ENCODE results near the gene RXFP2.

RXFP2 gene

GRCh38 chr13:31767175-31767900 is 28.0 kb downstream of the RXFP2 start:
- no peak overlapping the region for H3K27ac ChIP-seq (ENCODE audit: low read depth, low read length)

GRCh38 chr13:31768351-31768750 is 29.0 kb downstream of the RXFP2 start:
- Histone ChIP-seq H3K9ac (ENCODE audit: low read length) (no peak overlapping the region), H3K27ac (ENCODE audit: low read depth, low read length) (no peak overlapping the region)

More at GRCh38 chr13:31767175-31767900, 28.0 kb downstream of the RXFP2 start:
- Histone ChIP-seq H3K4me1 (ENCODE audit: control insufficient read depth, insufficient read depth, low read length) (peaks cover 8% of the 10 kb centered on the region; the same call in 1 of the 2 replicates), H3K9ac (ENCODE audit: low read length) (no peak overlapping the region), H3K9me3 (ENCODE audit: control insufficient read depth, insufficient read depth, low read depth, low read length) (no peaks in the 10 kb centered on the region), H3K4me3 (ENCODE audit: low read depth, low read length) (no peak overlapping the region), H3K36me3 (ENCODE audit: control insufficient read depth, insufficient read depth, low read length) (no peaks in the 10 kb centered on the region), H3K27me3 (ENCODE audit: control insufficient read depth, insufficient read depth, low read length) (no peaks in the 10 kb centered on the region)

GRCh38 chr13:31769575-31769974 is 30.2 kb downstream of the RXFP2 start:
- no peaks in the 10 kb centered on the region for H3K27me3 ChIP-seq (ENCODE audit: control insufficient read depth, insufficient read depth, low read length)
- H3K4me1 ChIP-seq (ENCODE audit: control insufficient read depth, insufficient read depth, low read length): peaks cover 8% of the 10 kb centered on the region; the same call in 1 of the 2 replicates
- no peak overlapping the region for H3K27ac ChIP-seq (ENCODE audit: low read depth, low read length)
- no peaks in the 10 kb centered on the region for H3K9me3 ChIP-seq (ENCODE audit: control insufficient read depth, insufficient read depth, low read depth, low read length)
- H3K36me3 ChIP-seq (ENCODE audit: control insufficient read depth, insufficient read depth, low read length): no peaks in the 10 kb centered on the region
- no peak overlapping the region for H3K4me3 ChIP-seq (ENCODE audit: low read depth, low read length)
- no peak overlapping the region for H3K9ac ChIP-seq (ENCODE audit: low read length)

More at GRCh38 chr13:31768351-31768750, 29.0 kb downstream of the RXFP2 start:
- Histone ChIP-seq H3K36me3 (ENCODE audit: control insufficient read depth, insufficient read depth, low read length) (no peaks in the 10 kb centered on the region), H3K9me3 (ENCODE audit: control insufficient read depth, insufficient read depth, low read depth, low read length) (no peaks in the 10 kb centered on the region), H3K4me3 (ENCODE audit: low read depth, low read length) (no peak overlapping the region), H3K4me1 (ENCODE audit: control insufficient read depth, insufficient read depth, low read length) (peaks cover 8% of the 10 kb centered on the region; the same call in 1 of the 2 replicates), H3K27me3 (ENCODE audit: control insufficient read depth, insufficient read depth, low read length) (no peaks in the 10 kb centered on the region)

GRCh38 chr13:31772231-31772630 is 32.9 kb downstream of the RXFP2 start:
- no peaks in the 10 kb centered on the region for H3K9me3 ChIP-seq (ENCODE audit: control insufficient read depth, insufficient read depth, low read depth, low read length)
- H3K36me3 ChIP-seq (ENCODE audit: control insufficient read depth, insufficient read depth, low read length): no peaks in the 10 kb centered on the region
- no peak overlapping the region for H3K9ac ChIP-seq (ENCODE audit: low read length)
- H3K4me3 ChIP-seq (ENCODE audit: low read depth, low read length): no peak overlapping the region
- H3K27me3 ChIP-seq (ENCODE audit: control insufficient read depth, insufficient read depth, low read length): no peaks in the 10 kb centered on the region
- H3K27ac ChIP-seq (ENCODE audit: low read depth, low read length): no peak overlapping the region
- no peaks in the 10 kb centered on the region for H3K4me1 ChIP-seq (ENCODE audit: control insufficient read depth, insufficient read depth, low read length)

- no peak overlapping the region for H3K27ac ChIP-seq (ENCODE audit: low read depth, low read length)
- H3K4me1 ChIP-seq (ENCODE audit: control insufficient read depth, insufficient read depth, low read length): no peaks in the 10 kb centered on the region
- H3K9me3 ChIP-seq (ENCODE audit: control insufficient read depth, insufficient read depth, low read depth, low read length): no peaks in the 10 kb centered on the region
- no peaks in the 10 kb centered on the region for H3K27me3 ChIP-seq (ENCODE audit: control insufficient read depth, insufficient read depth, low read length)
- H3K36me3 ChIP-seq (ENCODE audit: control insufficient read depth, insufficient read depth, low read length): no peaks in the 10 kb centered on the region
- H3K4me3 ChIP-seq (ENCODE audit: low read depth, low read length): no peak overlapping the region
- H3K9ac ChIP-seq (ENCODE audit: low read length): no peak overlapping the region
Observed at GRCh38 chr13:31773538-31773937, 34.2 kb downstream of the RXFP2 start.

GRCh38 chr13:31774186-31774750 is 34.9 kb downstream of the RXFP2 start:
- Histone ChIP-seq H3K4me3 (ENCODE audit: low read depth, low read length) (no peak overlapping the region), H3K27me3 (ENCODE audit: control insufficient read depth, insufficient read depth, low read length) (no peaks in the 10 kb centered on the region), H3K27ac (ENCODE audit: low read depth, low read length) (no peak overlapping the region), H3K4me1 (ENCODE audit: control insufficient read depth, insufficient read depth, low read length) (no peaks in the 10 kb centered on the region), H3K9me3 (ENCODE audit: control insufficient read depth, insufficient read depth, low read depth, low read length) (no peaks in the 10 kb centered on the region), H3K36me3 (ENCODE audit: control insufficient read depth, insufficient read depth, low read length) (no peaks in the 10 kb centered on the region), H3K9ac (ENCODE audit: low read length) (no peak overlapping the region)

- H3K36me3 ChIP-seq (ENCODE audit: control insufficient read depth, insufficient read depth, low read length): no peaks in the 10 kb centered on the region
- H3K9ac ChIP-seq (ENCODE audit: low read length): no peak overlapping the region
- no peaks in the 10 kb centered on the region for H3K27me3 ChIP-seq (ENCODE audit: control insufficient read depth, insufficient read depth, low read length)
- no peak overlapping the region for H3K27ac ChIP-seq (ENCODE audit: low read depth, low read length)
- no peaks in the 10 kb centered on the region for H3K9me3 ChIP-seq (ENCODE audit: control insufficient read depth, insufficient read depth, low read depth, low read length)
- no peak overlapping the region for H3K4me3 ChIP-seq (ENCODE audit: low read depth, low read length)
- H3K4me1 ChIP-seq (ENCODE audit: control insufficient read depth, insufficient read depth, low read length): no peaks in the 10 kb centered on the region
Observed at GRCh38 chr13:31775148-31775547, 35.8 kb downstream of the RXFP2 start.

GRCh38 chr13:31775686-31776085 is 36.4 kb downstream of the RXFP2 start:
- Histone ChIP-seq H3K9me3 (ENCODE audit: control insufficient read depth, insufficient read depth, low read depth, low read length) (no peaks in the 10 kb centered on the region), H3K4me1 (ENCODE audit: control insufficient read depth, insufficient read depth, low read length) (no peaks in the 10 kb centered on the region), H3K27me3 (ENCODE audit: control insufficient read depth, insufficient read depth, low read length) (no peaks in the 10 kb centered on the region), H3K9ac (ENCODE audit: low read length) (no peak overlapping the region), H3K4me3 (ENCODE audit: low read depth, low read length) (no peak overlapping the region), H3K27ac (ENCODE audit: low read depth, low read length) (no peak overlapping the region), H3K36me3 (ENCODE audit: control insufficient read depth, insufficient read depth, low read length) (no peaks in the 10 kb centered on the region)

- Histone ChIP-seq H3K4me1 (ENCODE audit: control insufficient read depth, insufficient read depth, low read length) (no peaks in the 10 kb centered on the region), H3K9ac (ENCODE audit: low read length) (no peak overlapping the region), H3K4me3 (ENCODE audit: low read depth, low read length) (no peak overlapping the region), H3K27ac (ENCODE audit: low read depth, low read length) (no peak overlapping the region), H3K36me3 (ENCODE audit: control insufficient read depth, insufficient read depth, low read length) (no peaks in the 10 kb centered on the region), H3K27me3 (ENCODE audit: control insufficient read depth, insufficient read depth, low read length) (no peaks in the 10 kb centered on the region), H3K9me3 (ENCODE audit: control insufficient read depth, insufficient read depth, low read depth, low read length) (no peaks in the 10 kb centered on the region)
Observed at GRCh38 chr13:31781064-31781463, 41.7 kb downstream of the RXFP2 start.

GRCh38 chr13:31786011-31786410 is 46.7 kb downstream of the RXFP2 start:
- Histone ChIP-seq H3K27me3 (ENCODE audit: control insufficient read depth, insufficient read depth, low read length) (no peaks in the 10 kb centered on the region), H3K9me3 (ENCODE audit: control insufficient read depth, insufficient read depth, low read depth, low read length) (no peaks in the 10 kb centered on the region), H3K4me1 (ENCODE audit: control insufficient read depth, insufficient read depth, low read length) (no peaks in the 10 kb centered on the region), H3K36me3 (ENCODE audit: control insufficient read depth, insufficient read depth, low read length) (no peaks in the 10 kb centered on the region), H3K27ac (ENCODE audit: low read depth, low read length) (no peak overlapping the region), H3K9ac (ENCODE audit: low read length) (no peak overlapping the region), H3K4me3 (ENCODE audit: low read depth, low read length) (no peak overlapping the region)

GRCh38 chr13:31790992-31791391 is 51.7 kb downstream of the RXFP2 start:
- H3K27me3 ChIP-seq (ENCODE audit: control insufficient read depth, insufficient read depth, low read length): no peaks in the 10 kb centered on the region
- no peaks in the 10 kb centered on the region for H3K9me3 ChIP-seq (ENCODE audit: control insufficient read depth, insufficient read depth, low read depth, low read length)
- no peaks in the 10 kb centered on the region for H3K36me3 ChIP-seq (ENCODE audit: control insufficient read depth, insufficient read depth, low read length)
- H3K27ac ChIP-seq (ENCODE audit: low read depth, low read length): no peak overlapping the region
- H3K4me3 ChIP-seq (ENCODE audit: low read depth, low read length): no peak overlapping the region
- H3K4me1 ChIP-seq (ENCODE audit: control insufficient read depth, insufficient read depth, low read length): no peaks in the 10 kb centered on the region
- H3K9ac ChIP-seq (ENCODE audit: low read length): no peak overlapping the region
